ENCODE results near the gene NEAT1.
A peak's percentile ranks its signal among the peaks of the same experiment; 100 is the strongest.

Gene NEAT1

DNA sequence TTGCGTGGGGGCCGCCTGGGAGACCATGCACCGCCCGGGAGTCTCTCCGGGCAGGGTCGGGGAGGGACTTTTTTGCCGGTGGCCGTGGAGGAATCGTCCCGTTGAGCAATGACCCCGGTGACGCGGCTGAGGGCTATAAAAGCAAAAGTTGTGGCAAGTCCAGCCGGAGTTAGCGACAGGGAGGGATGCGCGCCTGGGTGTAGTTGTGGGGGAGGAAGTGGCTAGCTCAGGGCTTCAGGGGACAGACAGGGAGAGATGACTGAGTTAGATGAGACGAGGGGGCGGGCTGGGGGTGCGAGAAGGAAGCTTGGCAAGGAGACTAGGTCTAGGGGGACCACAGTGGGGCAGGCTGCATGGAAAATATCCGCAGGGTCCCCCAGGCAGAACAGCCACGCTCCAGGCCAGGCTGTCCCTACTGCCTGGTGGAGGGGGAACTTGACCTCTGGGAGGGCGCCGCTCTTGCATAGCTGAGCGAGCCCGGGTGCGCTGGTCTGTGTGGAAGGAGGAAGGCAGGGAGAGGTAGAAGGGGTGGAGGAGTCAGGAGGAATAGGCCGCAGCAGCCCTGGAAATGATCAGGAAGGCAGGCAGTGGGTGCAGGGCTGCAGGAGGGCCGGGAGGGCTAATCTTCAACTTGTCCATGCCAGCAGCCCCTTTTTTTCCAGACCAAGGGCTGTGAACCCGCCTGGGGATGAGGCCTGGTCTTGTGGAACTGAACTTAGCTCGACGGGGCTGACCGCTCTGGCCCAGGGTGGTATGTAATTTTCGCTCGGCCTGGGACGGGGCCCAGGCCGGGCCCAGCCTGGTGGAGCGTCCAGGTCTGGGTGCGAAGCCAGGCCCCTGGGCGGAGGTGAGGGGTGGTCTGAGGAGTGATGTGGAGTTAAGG, at the start of gene NEAT1:
Gene NEAT1, plus strand, starts transcription at position 166 of the 883 bp plus-strand sequence.
- peak; percentile 63 for DNase-seq

DNA sequence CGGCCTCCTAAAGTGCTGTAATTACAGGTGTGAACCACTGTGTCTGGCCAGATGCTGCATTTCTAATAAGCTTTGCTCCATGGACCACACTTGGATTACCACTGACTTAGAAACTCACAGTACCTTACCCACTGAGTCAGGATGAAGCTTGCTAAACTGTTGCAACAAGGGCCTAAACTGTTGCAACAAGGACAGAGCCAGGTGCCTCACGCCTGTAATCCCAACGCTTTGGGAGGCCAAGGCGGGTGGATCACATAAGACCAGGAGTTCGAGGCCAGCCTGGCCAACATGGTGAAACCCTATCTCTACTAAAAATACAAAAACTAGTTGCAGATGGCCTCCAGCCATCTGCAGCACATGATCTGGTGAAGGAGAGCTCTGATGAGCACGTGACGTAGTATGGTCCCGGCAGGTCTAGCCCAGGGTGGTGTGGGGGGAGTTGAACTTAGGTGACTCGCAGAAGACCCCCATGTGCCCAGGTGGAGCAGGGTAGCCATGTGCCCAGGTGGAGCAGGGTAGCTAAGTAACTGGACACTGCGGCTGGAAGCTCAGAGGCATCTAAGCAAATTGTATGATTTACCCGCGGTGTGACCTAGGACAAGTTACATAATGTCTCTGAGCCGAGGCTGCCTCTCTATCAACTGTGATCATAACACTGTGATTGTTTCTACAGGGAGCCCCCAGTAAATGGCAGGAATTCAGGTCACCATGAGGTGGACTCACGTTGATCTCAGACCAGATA, 48.6 kb upstream of the NEAT1 start:
- no peak for DNase-seq

DNA sequence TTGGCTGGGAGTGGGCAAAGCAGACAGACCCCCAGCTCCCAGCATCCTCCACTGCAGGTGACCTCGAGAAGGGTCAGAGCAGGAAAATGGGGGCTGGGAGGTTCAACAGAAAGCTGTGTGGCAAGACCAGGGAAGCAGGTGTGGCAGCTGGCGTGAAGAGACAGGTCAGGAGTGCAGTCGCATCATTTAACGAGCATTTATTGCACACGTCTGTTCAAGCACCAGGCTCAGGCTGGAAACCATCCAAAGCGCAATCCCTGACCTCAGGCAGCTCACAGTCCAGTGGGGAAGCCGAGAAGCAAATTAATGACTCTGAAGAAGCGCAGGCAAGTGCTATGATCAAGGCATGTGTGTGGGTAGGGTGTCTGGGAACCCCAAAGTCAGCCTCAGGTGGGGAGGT, 47.6 kb upstream of the NEAT1 start:
- no peak for DNase-seq

DNA sequence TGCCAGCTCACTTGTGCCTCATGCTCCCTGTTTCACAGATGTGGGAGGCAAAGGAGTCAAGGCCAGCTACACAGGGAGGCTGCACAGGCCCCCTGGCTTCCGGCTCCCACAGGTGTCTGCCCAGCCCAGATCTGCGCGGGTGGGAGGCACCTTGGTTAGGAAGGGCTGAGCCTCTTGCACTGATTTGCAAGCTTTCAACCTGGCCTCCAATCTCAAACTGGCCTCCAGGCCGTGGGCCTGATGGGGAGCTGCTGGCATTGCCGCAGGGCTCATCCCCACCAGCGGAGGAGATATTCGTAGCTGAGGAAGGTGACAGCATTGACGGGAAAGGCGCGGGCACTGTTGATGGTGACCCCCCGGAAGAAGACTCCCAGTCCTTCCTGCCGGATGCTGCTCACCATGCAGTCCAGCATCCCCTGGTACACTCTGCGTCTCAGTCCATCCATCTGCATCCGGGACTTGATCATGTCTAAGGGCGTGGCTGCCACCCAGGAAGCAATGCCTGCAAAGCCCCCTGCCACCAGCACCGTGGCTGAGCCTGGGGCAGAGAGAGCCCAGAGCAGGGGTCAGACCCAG, 46.4 kb upstream of the NEAT1 start:
- DNase-seq, result no peak

DNA sequence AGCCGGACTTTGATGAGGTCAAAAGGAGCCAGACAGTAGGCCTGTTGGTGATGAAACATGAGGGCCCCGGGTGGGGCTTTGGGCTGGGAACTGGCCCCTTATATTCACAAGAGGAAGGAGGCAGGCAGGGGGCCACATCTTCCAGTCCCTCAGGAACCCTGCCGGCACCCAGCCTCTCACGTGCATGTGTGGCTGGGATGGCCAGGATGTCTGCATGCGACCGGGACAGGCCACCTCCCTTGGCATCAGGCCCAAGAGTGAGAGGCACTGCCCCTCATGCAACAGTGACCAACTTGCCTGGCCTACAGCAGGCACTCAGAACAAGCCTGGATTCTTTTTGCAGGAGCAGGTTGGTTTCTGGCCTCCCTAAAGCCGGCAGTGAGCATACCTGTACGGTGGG, 45.6 kb upstream of the NEAT1 start:
- no peak for DNase-seq

DNA sequence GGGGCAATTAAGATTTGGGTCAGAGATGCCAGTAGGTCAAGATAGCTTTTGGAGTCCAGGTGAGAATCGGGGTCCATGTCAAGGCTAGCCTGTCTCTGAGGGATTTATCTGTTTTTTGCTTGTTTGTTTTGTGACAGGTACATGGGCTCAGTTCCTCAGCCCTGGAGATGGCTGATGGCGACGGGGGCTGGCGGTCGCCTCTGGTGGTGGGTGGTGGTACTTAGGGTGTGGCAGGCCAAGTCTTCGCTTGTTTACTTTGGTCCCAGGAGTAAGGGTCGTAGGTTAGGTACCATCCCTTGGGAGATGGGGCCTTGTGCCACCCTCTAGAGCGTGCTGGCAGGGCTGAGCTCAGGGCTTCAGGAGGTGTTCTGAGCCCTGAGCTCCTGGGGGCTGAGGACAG, 44.8 kb upstream of the NEAT1 start:
- DNase-seq, result no peak

DNA sequence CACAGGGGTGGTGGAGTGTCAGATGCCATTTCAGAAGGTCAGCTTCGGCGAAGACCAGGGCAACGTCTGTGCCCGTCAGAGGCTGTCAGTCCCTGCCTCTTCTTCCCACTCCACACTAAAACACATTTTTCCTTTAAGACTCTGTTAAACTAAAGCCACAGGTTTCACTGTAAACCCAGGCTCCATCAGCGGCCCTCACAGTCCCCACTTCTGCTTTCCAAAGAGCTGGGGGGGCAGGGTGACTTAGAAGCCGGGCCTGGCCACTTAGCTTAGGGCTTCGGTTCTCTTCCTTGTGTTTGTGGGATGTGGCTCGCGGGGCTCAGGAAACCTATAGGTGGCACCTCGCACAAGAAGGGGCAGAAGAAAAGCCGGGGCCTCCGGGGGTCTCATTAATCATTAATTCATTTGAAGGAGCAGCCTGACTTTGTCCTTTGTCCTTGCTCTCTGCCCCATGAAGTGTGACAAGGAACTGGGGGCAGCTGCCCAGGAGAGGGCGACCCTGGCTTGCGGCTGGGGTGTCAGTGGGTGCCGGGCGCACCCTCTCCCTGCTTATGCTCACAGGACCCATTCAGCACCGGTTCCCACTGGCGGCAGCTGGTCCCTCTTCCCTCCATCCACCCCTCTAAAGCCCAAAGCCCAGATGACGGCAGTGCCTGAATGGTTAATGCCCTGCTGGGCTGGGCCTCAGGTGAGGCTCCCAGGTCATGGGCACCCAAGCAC, 44.2 kb upstream of the NEAT1 start:
- DNase-seq, result no peak

DNA sequence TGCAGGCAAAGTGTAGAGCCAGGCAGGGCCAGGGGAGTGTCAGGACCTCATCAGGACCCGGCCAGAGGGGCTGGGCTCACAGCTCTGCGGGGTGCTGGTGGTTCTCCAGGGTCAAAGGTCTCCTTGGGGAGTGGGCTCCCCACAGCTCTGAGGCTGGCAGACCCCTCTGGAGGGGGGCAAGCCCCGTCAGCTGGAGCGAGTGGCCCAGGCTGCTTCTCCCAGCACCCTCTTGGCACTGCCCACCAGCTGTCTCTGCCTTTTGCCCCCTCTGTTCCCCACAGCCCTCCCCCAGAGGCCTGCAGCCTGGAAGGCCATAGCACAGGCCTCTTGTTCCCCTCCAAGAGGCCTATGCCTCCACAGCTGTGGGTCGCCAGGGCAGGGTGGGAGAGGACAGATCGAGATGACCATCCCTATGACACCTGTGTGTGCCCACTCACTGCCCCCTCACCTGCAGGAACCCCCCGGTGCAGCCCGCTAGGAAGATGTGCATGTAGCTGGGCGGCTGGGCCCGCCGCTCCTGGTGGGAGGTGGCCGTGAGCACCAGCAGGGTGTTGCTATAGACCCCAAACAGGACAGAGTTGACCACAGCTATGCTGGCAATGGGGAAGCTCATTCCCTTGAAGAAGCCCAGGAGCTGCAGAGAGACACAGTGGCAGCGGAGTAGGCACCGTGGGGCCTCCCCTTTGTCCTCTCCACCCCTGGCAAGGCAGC, 43.5 kb upstream of the NEAT1 start:
- no peak for DNase-seq

DNA sequence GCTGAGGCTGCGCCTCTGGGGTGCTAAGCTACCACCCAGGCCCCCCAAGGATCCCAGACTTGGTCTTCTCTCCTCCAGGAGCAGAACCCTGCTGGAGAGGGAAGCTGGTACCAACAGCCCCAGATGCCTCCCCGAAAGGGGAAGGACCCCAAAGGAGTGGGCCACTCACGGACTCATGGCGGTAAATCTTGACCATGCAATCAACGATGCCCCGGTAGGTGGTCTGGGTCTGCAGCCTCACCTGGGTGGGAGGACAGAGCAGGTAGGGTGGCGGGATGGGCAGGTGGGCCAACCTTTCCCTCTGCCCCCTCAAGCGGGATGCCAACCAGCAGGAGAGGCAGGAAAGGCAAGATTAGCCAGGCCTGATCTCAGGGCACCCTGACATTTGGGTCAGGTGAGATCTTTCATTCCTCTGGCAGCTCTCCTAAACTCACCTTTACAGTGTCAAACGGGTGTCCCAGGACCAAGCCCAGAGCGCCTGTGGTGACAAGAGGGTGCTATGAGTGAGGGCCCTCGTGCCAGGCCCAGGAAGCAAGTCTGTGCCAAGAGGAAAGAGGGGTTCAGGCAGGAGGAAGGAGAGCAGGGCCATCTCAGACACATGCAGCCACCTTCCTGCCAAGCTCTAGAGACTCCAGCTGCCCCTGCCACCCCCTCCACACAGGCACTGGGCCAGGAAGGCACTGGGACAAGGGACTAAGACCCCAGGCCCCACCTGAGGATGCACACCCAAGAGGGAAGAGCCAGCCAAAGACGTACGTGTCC, 42.7 kb upstream of the NEAT1 start:
- DNase-seq, result no peak

DNA sequence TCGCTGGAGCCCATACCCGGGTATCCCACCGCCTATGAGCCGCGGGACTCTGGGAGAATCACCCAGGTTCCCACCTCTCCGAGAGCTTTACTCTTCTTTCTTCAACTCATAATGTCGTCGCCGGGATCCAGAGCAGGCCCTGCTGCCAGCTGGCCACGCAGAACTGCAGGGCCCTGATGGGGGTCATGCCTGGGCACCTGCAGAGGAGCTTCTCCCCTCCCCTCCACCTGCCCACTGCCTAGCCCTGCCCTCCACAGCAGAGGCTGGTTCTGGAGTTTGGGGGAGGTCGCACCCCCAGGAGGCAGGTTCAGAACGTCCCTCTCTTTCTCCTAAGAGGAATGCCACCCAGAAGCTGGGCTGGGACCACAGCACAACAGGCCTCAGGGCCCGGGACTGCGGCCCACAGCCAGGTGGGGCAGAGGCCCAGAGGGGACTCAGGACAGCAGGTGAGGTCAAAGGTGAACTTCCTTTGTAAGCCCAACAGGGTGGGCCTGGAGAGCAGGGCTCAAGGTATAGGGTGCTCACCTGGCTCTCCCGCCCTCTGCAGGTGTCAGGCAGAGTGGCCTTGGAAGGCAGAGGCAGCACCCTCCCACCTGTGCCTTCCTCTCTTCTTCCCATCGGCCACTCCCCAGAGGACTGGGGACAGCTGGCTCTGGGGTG, 42.0 kb upstream of the NEAT1 start:
- DNase-seq, result no peak

DNA sequence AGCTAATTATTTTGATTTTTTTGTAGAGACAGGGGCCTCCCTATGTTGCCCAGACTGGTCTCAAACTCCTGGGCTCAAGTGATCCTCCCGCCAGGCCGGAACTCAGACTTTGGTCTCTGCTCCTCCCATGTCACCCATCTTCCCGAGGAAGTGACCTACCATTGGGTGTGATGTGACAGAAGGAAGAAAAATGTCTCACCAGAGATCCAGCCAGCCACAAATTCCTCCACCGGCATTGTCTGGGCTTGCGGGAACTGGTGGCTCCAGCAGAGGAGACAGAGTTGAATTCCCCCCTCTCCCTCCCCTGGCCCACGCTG, 40.9 kb upstream of the NEAT1 start:
- no peak for DNase-seq

DNA sequence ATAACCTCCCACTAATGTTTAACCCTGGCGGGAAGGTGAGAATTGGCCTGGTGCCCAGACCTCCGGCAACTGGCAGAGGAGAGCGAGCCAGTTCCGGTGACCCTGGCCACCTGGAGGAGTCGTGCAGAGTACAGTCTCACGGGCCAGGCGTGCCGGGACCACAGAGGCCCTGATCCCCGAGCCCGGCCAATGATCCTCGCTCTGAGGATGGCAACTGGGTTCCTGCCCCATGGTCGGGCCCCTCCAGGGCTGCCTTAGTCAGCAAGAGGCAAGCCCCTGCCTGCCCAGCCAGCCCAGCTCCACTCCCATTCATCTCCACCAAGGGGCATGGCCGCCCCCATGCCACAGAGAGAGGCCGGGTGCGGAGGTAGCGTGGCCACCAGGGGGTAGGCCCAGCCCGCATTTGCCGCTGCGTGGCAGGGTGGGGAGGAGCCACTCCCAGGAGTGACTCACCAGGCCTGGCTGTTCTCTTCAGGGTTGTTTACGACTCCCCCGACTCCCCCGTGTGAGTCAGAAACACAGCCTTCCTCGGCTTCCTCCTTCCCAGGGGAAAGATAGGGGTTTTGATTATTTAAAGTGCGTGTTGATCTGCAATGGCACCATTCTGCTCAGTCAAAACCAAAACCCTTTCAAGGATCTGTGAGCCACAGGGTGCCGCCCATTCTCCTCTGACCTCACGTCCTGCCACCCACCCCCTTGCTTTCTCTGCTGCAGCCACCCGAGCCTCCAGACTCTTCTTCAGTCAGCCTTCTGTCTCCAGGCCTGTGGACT, 40.4 kb upstream of the NEAT1 start, which contains the start of gene SLC25A45:
Gene SLC25A45, minus strand, starts transcription at position 614 of the 771 bp plus-strand sequence. CDS start 695 bp downstream, outside the sequence.
- peak; percentile 73 for DNase-seq

DNA sequence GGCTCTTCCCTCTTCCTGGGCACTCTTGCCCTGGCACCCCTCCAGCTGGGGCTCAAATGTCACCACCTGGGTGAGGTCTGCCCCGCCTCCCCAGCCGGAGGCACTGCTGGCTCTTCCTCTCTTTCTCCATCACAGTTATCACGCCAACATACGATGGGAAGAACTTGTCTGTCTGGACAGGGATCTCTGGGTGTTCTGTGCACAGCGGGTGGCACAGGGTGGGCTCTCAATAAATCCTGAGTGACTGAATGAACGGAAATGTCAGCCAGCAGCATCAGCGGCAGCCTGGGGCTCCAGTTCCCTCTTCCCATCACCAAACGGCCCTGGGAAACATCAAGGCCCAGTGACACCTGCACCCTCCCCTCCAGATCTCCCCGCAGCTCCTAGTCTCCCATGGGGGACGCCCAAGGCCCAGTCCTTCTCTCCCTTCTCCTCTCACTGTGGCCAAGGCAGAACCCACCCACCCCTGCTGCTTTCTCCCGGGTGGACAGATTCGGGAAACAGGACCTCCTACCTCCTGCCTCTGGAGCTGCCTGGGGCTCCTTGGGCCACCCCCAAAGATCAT, 39.7 kb upstream of the NEAT1 start:
- DNase-seq, result no peak

DNA sequence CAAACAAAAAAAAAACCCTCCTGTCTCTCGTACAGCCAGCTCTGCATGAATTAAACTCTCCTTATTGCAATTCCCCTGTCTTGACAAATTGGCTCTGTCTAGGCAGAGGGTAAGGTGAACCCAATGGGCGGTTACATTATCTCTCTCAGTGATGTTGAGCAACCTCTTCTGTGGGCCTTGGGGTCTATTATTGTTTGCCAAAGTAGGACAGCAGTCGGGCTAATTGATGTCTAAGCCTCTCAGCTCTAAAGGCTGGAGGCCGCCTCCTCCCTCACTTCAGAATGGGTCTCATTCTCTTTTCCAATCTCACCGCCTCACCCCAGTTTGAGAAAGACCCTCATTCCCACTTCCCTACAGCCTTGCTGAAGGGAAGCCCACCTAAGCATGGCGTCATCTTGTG, 38.8 kb upstream of the NEAT1 start:
- DNase-seq, result no peak

DNA sequence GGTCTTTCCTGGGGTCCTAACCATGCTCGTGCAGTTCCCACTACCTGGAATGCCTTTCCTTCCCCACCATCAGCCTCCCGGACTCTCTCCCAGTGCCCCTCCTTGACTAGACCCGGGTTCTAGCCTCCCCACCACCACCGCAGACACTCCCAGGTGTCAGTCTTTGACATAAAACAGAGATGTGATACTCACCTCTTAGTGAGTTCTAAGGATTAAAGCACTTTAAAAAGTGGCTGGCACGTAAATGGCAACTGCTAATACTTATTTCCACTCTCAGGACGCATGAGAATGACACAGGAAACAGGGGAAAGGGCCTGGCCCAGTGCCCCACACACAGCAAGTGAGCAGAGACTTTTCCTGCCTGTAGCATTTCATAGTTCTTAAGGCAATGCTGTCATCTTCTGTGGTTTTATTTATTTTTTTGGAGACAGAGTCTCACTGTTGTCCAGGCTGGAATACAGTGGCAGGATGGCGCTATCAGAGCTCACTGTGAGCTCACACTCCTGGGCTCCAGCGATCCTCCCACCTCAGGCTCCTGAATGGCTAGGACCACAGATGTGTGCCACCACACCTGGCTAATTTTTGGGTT, 38.2 kb upstream of the NEAT1 start:
- DNase-seq, result no peak

DNA sequence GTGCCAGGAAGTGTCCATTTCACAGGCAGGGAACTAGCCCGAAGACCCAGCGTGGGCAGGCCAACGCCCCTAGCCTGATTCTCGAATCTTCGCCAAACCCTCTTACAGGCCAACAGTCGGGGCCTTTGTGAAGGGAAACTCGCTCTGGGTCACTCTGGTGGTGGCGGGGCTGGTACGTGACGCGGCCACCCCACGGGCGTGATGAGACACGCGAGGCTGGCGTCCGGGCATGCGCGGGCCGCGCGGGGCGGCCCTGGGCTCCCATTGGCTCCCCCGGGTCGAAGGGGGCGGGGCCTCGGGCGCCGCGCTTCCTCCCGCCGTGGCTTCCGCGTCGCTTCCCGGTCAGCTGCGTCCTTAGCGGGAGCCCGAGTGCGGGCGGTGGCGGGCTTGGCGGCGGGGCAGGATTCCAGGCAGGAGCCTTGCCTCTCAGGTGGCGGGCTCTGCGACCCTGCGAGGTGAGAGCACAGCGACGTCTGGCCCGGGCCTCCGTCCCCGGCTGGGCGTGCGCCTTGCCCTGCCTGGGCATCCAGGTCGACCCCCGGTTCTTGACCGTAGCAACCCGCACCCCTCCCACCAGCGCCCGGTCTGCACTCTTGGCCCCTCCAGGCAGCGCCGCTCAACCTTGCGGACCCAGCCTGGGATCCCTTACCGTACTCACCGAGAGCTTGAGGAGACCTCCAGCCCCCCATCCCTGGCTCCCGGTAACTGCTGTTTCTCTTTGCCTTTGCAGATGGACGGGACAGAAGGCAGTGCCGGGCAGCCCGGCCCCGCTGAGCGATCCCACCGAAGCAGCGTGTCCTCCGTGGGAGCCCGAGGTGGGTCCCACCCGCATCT, 36.1 kb upstream of the NEAT1 start, which contains the start of gene FRMD8:
Gene FRMD8, plus strand, starts transcription at position 331 of the 834 bp plus-strand sequence. Its CDS starts 400 bp downstream, at position 731.
- peak; percentile 93 for DNase-seq

DNA sequence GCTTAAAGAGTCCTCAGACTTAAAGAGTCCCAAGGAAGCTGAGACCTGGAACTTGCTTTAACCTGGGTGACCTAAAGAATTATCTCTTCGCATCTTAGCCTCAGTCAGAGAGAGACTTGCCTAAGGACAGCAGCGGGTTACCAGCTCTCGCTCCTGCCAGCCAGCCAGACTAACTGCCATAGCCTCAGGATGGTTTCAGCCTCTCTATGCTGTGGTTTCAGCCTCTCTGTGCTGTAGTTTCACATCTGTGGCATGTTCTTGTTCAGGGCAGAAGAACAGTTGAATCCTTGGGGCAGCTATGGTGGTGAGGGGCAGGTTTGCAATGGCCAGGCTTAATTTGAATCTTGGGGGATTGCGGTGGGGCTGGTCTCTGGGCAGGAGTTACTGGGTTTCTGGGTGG, 33.9 kb upstream of the NEAT1 start:
- DNase-seq, result no peak

DNA sequence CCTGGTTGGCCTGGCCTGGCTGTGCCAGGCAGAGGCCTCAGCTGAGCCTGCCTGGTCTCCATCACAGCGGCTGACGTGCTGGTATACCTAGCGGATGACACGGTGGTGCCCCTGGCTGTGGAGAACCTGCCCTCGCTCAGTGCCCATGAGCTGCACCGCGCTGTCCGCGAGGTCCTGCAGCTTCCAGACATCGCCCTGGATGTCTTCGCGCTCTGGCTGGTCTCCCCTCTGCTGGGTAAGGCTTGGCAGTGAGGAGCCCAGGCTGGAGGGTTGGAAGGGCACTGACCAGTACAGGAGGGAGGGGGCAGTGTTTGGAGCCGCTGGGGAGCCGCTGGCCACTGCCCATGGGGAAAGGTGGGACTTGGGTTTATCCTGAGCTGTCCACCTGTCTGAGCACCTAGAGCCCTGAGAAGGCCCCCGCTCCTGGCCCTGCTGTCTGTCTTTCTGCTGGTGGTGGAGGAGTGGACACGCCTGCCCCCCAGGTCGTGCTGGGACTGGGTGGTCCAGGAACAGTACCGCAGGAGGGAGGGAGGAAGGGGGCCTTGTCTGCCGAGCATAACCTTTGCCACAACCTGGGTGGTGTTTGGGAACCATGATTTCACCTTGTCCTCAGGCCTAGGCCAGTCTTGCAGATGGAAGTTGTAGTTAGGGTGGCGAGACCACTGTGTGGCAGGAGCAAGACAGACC, 33.2 kb upstream of the NEAT1 start:
- DNase-seq, result no peak
